ENCODE results near the gene LRTM2.
A peak's percentile ranks its signal among the peaks of the same experiment; 100 is the strongest.

The LRTM2 gene

DNA sequence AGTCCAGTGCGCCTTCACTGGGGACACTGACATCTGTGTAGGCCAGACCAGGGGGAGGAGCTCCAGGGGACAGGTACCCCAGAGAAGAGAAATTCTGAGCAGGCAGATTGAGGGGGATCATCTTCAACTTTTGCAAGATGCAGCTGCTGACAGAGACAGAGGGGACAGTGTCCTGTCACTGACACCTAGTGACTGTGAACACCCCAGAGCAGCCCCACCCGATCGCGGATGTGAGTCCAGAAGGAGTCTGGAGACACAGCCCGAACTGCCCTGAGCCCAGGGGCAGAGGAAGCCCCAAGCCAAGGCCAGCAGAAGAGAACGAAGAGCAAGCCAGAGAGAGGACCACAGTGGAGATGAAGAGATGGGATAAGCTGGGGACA, 21.7 kb upstream of the LRTM2 start:
- no peak for DNase-seq

DNA sequence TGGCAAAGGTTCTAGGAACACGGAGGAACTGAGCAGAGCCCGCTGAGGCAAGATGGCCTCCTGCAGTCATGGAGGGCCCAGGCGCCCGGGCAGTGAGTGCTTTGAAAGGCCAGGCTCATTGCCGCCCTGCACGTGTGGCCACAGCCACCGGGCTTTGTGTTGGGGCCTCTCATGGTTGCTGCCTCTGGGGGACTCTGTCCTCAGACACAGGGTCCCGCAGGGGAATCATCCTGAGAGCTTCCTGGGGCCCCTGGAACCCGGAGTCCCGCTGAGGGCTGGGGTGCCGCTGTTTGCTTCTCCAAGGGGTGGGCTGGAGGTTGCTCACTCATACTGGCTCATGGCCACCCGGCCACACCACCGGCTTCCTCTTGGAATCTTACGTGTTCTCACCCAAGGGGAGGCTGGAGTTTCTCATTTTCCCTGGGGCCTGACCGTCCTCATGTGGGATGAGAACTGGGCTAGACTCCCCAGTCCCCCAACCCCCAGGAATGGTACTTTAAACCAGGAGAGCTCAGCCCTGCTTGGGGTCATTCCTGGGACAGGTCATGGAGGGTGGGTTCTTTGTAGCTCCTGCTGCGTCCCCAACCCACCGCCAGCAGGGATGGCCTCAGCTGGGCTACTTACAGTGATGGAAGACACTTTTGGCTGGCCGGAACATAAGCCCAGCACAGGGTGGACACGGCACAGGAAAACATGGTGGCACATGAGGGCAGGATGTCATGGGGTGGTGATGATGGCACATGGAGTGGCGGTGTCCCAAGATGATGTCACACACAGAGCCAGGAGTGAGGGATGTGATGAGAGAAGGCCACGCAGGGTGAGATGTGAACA, 21.1 kb upstream of the LRTM2 start:
- DNase-seq: no peak

DNA sequence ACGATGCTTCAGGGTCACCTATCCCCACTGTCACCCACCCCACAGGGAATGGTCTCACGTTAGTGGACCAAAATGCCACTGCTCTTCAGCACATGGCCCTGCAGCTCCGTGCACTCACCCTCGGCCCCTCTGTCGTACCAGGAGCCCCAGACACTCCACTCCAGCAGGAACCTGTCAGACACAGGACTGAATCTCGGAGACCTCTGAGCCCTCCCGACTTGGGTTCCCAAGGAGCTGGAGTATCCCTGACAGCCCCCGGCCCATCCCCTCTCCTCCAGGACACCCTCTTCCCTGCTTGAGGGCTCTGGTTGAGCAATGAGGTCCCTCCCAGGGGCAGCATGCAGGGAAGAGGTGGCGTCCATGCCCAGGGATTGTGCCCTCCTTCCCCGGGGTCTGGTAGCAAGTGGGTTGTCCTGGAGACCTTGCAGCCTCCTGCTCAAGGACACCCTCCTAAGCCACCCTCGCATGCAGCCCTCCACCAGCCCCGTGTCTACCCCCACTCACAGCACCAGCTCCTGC, 20.4 kb upstream of the LRTM2 start:
- DNase-seq: no peak

DNA sequence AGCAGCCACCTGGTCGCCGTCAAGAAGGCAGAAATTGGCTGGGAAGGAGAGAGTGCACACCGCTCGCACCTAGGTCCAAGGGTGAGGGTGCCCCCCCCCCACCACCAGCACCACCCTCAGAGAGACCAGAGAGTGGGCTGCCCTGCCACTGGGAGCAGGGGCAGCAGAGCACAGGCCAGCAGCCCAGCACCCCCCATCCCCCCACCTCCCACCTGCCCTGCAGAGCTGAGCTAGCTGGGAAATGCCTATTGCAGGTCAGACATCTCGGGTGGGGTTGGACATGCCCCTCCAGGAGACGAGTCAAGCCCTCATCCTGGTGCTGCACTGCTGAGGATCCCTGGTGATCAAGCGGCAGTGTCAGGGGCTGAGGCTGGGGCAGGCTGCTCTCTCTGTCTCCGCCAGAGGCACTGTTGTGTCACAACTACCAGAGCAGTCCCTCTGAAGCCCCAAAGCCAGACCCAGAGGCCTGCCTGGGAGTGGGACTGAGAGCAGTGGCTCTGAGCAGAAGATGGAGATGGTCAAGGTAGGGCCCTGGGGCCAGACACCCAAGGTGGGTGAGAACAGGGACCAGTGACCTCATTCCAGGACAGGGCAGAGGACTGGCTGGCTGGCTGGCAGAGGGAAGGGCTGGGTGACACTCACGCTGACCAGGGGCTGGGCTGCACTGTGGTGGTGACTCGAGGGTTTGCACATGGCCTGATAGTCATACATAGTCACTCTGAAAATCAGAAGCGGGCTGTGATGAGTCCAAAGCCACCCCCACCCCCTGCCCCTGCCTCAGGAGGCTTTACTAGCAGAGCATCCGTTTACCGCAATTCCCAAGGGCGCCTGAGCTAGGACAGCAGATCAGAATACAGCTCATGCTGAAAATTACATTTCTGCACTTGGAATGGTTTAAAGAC, 19.7 kb upstream of the LRTM2 start:
- DNase-seq: no peak

DNA sequence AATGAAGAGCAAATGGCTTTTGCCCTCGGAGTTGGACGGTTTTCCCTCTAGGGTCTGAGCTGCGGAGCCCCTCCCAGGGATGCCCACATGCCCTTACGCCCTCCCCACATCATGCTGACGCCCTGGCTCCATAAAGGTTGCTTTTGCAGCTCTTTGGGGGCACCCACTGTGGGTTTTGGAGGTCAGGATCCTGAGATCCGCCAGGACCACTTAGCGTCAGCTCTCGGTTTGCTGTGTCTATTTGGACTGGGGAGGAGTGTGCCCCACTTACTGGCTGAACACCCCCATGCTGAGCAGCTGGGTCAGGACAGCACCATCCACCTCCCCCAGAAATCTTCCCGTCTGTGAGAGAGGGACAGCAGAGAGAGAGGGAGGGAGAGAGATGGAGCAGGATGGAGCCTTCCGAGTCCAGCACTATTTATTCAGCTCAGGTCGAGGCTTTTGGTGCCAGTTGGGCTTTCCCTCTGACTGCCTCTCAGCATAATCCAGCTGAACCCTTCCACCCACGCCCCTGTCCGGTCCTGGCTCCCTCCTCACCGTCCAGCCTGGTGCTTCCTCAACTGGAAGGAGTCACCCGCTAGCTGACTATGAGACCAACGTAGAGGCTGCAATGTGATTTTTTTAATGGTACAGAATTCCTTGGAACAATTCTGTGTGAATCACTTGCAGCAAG, 18.9 kb upstream of the LRTM2 start:
- DNase-seq: no peak

GRCh38 chr12:1803736-1804135, 16.6 kb upstream of the LRTM2 start:
- DNase-seq: no peak

DNA sequence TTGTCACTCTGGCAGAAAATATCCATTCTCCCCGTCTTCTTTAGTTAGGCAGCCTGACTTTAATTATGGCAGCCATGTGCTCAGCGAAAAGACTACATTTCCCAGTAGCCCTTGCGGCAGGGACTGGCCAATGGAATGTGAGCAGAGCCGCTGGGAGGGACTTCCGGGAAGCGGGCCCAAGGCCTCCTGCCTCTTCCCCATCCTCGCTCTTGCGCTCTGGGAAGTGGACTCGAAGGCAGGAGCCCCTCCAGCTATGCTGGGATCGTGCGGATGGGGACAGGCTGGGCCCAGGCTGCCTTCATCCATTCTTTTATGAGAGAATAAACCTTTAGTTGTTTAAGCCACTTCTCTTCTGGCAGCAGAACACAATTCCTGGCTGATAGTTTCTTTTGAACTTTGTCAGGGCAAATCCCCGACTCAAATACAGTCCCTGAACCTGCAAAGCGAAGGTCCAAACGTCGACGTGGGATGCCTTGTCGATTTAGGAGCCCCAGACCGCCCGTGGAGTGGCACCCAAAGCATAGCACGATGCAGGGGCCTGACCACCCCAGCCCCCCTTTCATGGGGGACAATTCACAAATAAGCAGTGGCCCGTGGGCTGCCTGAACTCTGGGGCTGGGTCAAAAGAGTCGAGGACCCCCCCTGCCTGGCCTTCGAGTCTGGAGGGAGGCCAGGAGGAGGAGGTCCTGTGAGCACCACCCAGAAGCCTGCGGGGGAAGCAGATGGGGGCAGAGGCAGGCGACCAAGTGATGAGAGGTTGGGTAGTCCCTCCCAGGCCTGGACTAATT, 15.6 kb upstream of the LRTM2 start:
- DNase-seq: peak; percentile 83

GRCh38 chr12:1805441-1806081, 14.8 kb upstream of the LRTM2 start:
- DNase-seq: no peak

GRCh38 chr12:1806301-1807086, 13.9 kb upstream of the LRTM2 start:
- no peak for DNase-seq

GRCh38 chr12:1807087-1807860, 13.1 kb upstream of the LRTM2 start:
- no peak for DNase-seq

DNA sequence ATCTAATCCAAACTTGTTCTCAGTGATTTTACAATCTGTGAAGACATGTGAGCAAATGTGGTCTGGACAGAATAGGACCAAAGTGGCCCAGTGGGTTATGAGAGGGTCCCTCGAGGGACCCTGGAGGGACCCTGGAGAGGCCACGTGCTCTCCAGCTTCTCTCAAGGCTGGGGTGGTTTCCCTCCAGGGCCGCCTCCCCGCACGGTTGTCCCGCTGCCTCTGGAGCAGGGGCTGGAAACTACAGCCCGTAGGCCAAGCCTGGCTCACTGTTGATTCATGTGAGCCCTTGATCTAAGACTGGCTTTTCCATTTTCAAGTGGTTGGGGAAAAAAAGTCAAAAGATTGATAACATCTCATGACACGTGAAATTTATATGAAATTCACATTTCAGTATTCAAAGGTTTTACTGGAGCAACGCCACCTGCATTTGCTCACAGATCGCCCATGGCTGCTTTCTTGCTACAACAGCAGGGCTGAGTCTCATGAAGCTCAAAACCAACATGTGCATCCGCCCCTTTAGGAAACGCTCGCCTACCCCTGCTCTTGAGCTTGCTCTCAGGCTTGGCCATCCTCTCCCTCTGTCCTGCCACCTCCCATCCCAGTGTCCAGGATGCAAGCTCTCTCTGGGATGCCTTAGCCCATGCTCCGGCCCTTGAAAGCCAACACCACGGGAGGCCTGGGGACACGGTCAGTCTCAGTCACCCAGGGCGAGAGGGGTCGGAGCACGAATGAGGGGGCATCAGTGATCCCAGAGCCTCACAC, 12.1 kb upstream of the LRTM2 start:
- DNase-seq: no peak

GRCh38 chr12:1808798-1809480, 11.4 kb upstream of the LRTM2 start:
- DNase-seq: no peak

DNA sequence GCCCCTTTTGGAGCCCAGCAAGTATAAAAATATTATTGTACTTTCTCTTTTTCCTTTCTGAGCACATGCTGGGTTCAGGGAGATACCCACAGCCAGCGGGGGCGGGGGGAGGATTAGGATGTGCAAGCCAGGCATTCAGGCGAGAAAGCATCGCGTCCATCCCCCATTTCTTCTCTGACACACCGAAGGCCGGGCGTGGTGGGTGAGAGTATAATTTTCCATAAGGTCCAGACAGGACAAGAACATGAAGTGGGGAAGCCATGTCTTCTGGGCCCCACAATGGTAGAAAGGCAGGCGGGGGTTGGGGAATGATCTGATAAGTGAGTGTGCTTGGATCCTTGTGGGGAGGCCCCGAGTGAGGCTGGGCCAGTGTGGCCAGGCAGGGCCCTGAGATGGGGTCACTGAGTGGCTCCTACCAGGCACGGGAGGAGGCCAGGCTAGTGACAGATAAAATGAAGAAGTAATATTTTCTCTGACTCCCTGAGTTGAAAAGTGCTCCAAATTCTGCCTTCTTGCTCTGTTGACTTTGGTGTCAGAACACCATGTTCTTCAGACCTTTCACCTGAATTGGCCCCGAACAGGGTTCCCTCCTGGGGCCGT, 10.7 kb upstream of the LRTM2 start:
- no peak for DNase-seq

DNA sequence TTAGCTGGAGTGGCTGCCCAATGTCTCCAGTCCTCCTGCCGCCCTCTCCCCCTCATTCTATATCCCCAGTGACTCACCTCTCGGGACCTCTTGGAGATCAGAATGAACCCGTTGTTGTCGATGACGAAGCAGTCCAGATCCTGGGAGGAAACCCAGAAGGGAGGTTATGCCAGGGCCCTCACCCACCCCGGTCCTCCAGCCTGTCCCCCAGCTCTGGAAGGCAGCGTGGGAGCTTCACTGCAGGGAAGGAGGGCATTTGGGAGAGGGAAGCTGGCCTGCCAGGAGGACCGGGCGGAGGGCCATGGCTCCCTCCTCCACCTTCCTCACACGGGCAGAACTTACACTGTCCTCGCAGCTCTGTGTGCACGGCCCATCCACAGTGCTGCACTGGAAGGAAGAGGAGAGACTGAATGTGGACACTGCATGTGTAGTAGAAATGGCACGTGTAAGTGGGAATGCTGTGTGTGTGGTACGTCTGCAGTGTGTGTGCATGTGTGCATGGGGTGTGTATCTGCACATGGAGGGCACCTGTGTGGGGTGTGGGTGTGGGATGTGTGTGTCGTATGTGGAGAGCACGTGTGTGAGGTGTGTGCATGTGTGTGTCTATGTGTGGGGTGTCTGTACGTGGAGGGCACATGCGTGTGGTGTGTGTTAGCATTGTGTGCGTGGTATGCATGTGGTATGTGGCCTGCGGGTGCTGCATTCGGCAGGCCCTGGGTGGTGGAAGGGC, 10.0 kb upstream of the LRTM2 start:
- DNase-seq: no peak

- DNase-seq: no peak
Observed at GRCh38 chr12:1810931-1811280, 9.5 kb upstream of the LRTM2 start.

GRCh38 chr12:1811281-1811947, 9.0 kb upstream of the LRTM2 start:
- DNase-seq: no peak

DNA sequence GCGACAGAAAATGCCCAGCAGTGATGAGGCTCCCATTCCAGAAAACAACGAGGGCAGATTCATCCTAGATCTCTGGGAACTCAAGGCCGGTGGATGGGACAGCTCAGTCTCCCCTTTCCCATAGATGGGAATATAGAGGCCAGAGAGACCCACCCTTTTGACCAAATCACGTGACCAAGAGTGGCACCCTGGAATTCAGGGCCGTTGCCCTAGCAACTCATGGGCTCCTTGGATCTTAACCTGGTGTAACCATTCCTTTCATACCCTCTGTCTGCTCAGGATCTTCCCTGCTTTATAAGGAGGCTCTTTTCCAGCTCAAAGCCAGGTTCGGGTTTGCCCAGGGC, 8.4 kb upstream of the LRTM2 start:
- no peak for DNase-seq

Data from effector CD4-positive, alpha-beta T cell (primary cell).